SU-DHL-6 (cell line): ENCODE measurements around the gene CDX2.

Experiments used
- H2AFZ ChIP-seq: fragments of 200-600 bp; sonication (generic); 2 replicates; pipeline ENCODE4 v1.6.1; 2014; ENCODE audit warnings: low read depth, mild to moderate bottlenecking, moderate library complexity, mixed read lengths, antibody characterized with exemption, low read length; ENCODE audit not compliant: severe bottlenecking
- H3F3A ChIP-seq: fragments of 200-600 bp; shearing (Covaris generic); 2 replicates; pipeline ENCODE4 v1.6.0; 2016; ENCODE audit warnings: antibody characterized with exemption, mild to moderate bottlenecking; ENCODE audit not compliant: insufficient read depth
- H3K27ac ChIP-seq: fragments of 200-600 bp; sonication (generic); 2 replicates; pipeline ENCODE4 v1.5.1; 2016; ENCODE audit warnings: low read depth, mild to moderate bottlenecking, low read length, moderate library complexity, mixed read lengths
- H3K27me3 ChIP-seq: fragments of 200-600 bp; sonication (generic), shearing (Covaris generic); 2 replicates; pipeline ENCODE4 v1.6.0; 2014; ENCODE audit warnings: mild to moderate bottlenecking, low read length
- H3K36me3 ChIP-seq: fragments of 200-600 bp; sonication (generic); 2 replicates; pipeline ENCODE4 v1.6.1; 2014; ENCODE audit warnings: mild to moderate bottlenecking, low read length, mixed read lengths
- H3K4me2 ChIP-seq: fragments of 300-600, 200-600 bp; shearing (Covaris generic), sonication (generic); 2 replicates; pipeline ENCODE4 v1.6.0; 2014; ENCODE audit warnings: low read length, low read depth, mild to moderate bottlenecking; ENCODE audit not compliant: poor library complexity, severe bottlenecking
- H3K4me3 ChIP-seq: fragments of 200-600 bp; sonication (generic); 2 replicates; pipeline ENCODE4 v1.5.1; 2014; ENCODE audit warnings: antibody characterized with exemption, low read length, mild to moderate bottlenecking, mixed read lengths; ENCODE audit not compliant: insufficient read depth, poor library complexity, severe bottlenecking
- H3K79me2 ChIP-seq: fragments of 200-600 bp; sonication (generic); 2 replicates; pipeline ENCODE4 v1.6.1; 2014; ENCODE audit warnings: mild to moderate bottlenecking, low read length, moderate library complexity; ENCODE audit not compliant: insufficient read depth
- H3K9ac ChIP-seq: fragments of 200-600 bp; sonication (generic); 2 replicates; pipeline ENCODE4 v1.7.0; 2014; ENCODE audit warnings: mild to moderate bottlenecking, low read length
- H3K9me2 ChIP-seq: fragments of 200-600 bp; sonication (generic); replicated peaks from 2 replicates; pipeline ENCODE4 v1.6.1; 2014; ENCODE audit warnings: low read length; ENCODE audit not compliant: insufficient read depth
- H3K9me3 ChIP-seq: fragments of 200-600 bp; sonication (generic); 2 replicates; pipeline ENCODE4 v1.6.1; 2014; ENCODE audit warnings: low read length, mixed read lengths; ENCODE audit not compliant: insufficient read depth
- H4K20me1 ChIP-seq: fragments of 200-600 bp; sonication (generic); 2 replicates; pipeline ENCODE4 v1.6.1; 2014; ENCODE audit warnings: low read depth, mild to moderate bottlenecking, antibody characterized with exemption, low read length, moderate library complexity, mixed read lengths
- CTCF ChIP-seq: fragments of 200-600 bp; sonication (generic); IDR thresholded peaks from one replicate; pipeline ENCODE4 v1.5.1; 2017; ENCODE audit warnings: antibody characterized with exemption, mild to moderate bottlenecking, low read length, moderate library complexity; ENCODE audit not compliant: insufficient read depth, poor library complexity, severe bottlenecking
- EZH2phosphoT487 ChIP-seq: fragments of 200-600 bp; sonication (generic), shearing (Covaris generic); conservative IDR thresholded peaks from 2 replicates; pipeline ENCODE4 v1.6.1; 2018; ENCODE audit warnings: mild to moderate bottlenecking, antibody characterized with exemption, low read length, moderate library complexity, mixed read lengths

CDX2 gene

GRCh38 chr13:27913160-27913559 lies 56.0 kb downstream of the CDX2 start:
- no peak overlapping the region for H3K9ac ChIP-seq
- no peaks in the 10 kb centered on the region for H3K27me3 ChIP-seq
- H3K9me3 ChIP-seq = no peaks in the 10 kb centered on the region
- H3K4me3 ChIP-seq = no peak overlapping the region
- no peaks in the 10 kb centered on the region for H3K79me2 ChIP-seq
- H3F3A ChIP-seq = no peaks in the 10 kb centered on the region
- no peak overlapping the region for H3K4me2 ChIP-seq
- H2AFZ ChIP-seq = no peak overlapping the region
- TF ChIP-seq CTCF = no peak
- no peak for TF ChIP-seq EZH2phosphoT487
- no peaks in the 10 kb centered on the region for H4K20me1 ChIP-seq
- no peaks in the 10 kb centered on the region for H3K9me2 ChIP-seq
- H3K27ac ChIP-seq = no peak overlapping the region
- no peaks in the 10 kb centered on the region for H3K36me3 ChIP-seq

- Histone ChIP-seq H3K4me2 (no peak overlapping the region), H3K27ac (no peak overlapping the region), H4K20me1 (no peaks in the 10 kb centered on the region), H3K9me2 (no peaks in the 10 kb centered on the region), H3K27me3 (no peaks in the 10 kb centered on the region), H3K4me3 (no peak overlapping the region), H3F3A (no peaks in the 10 kb centered on the region), H3K9me3 (no peaks in the 10 kb centered on the region), H2AFZ (no peak overlapping the region), H3K9ac (no peak overlapping the region), H3K79me2 (no peaks in the 10 kb centered on the region), H3K36me3 (no peaks in the 10 kb centered on the region)
- TF ChIP-seq CTCF (no peak), EZH2phosphoT487 (no peak)
These were observed 57.6 kb downstream of the CDX2 start for GRCh38 chr13:27911521-27911920.
